Fibroblast of mammary gland (primary cell): Measurements from ENCODE around the gene TMCC2.
"Not testable (repeated sequence)": the region's sequence is repeated elsewhere in the genome, so short reads cannot be mapped to it uniquely, and the experiment has no call there.

Source experiments
- DNase-seq: peaks from one replicate; pipeline ENCODE4 v3.0.0-alpha.2; 2010; ENCODE audit warnings: low read depth
- H3K4me3 ChIP-seq: 2 replicates; pipeline ENCODE4 v1.5.1; 2011; ENCODE audit warnings: low read depth, mild to moderate bottlenecking, low read length, moderate library complexity; ENCODE audit not compliant: control insufficient read depth
- TF ChIP-seq, protein P1 (sequence below): conservative IDR thresholded peaks from 2 replicates; pipeline ENCODE4 v1.5.1; 2011; ENCODE audit warnings: low read depth, low read length, inconsistent platforms; ENCODE audit not compliant: control insufficient read depth, insufficient read depth

TMCC2 gene

DNA sequence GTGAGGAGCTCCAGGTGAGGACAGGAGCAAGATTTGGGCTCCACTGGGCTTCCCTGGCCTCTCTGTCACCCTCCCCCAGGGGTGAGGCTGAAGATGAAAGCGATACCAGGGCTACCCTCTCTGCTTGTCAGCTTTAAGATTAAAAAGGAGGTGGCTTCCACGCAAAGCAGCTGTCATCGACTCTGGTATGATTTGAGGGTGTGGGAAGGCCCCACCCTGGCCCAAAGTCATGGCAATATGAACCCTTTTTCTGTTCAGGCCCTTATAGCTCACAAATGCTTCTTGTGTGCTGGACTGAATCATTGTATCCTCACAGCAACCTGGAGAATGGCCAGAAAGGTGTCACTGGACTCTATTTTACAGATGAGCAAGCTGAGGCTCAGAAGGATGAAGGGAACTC, 52.2 kb downstream of the TMCC2 start:
- no peak overlapping the region for H3K4me3 ChIP-seq
- TF ChIP-seq, protein P1, sequence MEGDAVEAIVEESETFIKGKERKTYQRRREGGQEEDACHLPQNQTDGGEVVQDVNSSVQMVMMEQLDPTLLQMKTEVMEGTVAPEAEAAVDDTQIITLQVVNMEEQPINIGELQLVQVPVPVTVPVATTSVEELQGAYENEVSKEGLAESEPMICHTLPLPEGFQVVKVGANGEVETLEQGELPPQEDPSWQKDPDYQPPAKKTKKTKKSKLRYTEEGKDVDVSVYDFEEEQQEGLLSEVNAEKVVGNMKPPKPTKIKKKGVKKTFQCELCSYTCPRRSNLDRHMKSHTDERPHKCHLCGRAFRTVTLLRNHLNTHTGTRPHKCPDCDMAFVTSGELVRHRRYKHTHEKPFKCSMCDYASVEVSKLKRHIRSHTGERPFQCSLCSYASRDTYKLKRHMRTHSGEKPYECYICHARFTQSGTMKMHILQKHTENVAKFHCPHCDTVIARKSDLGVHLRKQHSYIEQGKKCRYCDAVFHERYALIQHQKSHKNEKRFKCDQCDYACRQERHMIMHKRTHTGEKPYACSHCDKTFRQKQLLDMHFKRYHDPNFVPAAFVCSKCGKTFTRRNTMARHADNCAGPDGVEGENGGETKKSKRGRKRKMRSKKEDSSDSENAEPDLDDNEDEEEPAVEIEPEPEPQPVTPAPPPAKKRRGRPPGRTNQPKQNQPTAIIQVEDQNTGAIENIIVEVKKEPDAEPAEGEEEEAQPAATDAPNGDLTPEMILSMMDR: no peak
- DNase-seq: no peak

DNA sequence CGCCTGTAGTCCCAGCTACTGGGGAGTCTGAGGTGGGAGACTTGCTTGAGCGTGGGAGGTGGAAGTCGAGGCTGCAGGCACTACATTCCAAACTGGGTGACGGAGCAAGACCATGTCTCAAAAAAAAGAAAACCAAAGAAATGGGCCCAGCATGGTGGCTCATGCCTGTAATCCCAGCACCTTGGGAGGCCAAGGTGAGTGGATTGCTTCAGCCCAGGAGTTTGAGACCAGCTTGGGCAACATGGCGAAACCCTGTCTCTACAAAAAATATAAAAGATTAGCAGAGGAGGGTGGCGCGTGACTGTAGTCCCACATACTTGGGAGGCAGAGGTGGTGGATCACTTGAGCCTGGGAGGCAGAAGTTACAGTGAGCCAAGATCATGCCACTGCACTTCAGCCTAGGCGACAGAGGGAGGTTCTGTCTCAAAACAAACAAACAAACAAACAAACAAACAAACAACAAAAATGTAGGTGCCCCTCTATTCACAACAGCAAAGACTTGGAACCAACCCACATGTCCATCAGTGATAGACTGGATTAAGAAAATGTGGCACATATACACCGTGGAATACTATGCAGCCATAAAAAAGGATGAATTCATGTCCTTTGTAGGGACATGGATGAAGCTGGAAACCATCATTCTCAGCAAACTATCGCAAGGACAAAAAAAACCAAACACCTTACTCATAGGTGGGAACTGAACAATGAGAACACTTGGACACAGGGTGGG, 53.1 kb downstream of the TMCC2 start:
- DNase-seq, H3K4me3 ChIP-seq: not testable (repeated sequence)

DNA sequence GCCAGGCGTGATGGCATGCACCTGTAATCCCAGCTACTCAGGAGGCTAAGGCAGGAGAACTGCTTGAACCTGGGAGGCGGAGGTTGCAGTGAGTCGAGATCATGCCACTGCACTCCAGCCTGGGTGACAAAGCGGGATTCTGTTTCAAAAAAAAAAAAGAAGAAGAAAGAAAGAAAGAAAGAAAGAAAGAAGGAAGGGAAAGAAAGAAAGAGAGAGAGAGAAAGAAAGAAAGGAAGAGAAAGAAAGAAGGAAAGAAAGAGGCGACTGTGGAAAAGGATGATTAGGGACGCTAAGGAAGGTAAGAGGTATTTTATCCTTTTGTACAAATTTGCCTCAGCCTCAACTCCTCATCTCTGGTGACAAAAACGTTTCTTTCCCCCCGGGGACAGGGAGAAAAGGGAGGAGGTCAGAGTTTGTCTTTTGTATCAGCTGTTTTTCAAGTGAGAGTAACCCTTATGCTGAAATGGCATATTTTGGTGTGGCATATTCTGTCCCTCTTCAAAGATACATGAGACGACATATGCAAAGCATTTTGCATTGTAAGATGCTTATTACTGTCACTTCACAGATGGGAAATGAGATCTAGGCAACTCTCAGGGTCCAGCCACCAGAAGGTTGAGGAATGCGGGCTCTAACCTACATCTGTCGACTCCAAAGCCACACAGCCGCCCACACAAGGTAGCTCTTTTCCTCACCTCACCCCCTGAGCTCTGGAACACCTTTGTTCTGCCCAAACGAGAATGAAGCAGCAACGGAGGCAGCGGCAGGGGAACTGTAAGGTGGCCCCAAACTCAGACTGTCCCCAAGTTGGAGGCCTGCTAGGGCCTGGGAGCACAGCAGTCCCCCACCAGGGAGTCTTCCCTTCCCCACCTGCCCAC, 55.8 kb downstream of the TMCC2 start:
- no peak overlapping the region for H3K4me3 ChIP-seq
- DNase-seq: no peak
- TF ChIP-seq, protein P1: no peak

DNA sequence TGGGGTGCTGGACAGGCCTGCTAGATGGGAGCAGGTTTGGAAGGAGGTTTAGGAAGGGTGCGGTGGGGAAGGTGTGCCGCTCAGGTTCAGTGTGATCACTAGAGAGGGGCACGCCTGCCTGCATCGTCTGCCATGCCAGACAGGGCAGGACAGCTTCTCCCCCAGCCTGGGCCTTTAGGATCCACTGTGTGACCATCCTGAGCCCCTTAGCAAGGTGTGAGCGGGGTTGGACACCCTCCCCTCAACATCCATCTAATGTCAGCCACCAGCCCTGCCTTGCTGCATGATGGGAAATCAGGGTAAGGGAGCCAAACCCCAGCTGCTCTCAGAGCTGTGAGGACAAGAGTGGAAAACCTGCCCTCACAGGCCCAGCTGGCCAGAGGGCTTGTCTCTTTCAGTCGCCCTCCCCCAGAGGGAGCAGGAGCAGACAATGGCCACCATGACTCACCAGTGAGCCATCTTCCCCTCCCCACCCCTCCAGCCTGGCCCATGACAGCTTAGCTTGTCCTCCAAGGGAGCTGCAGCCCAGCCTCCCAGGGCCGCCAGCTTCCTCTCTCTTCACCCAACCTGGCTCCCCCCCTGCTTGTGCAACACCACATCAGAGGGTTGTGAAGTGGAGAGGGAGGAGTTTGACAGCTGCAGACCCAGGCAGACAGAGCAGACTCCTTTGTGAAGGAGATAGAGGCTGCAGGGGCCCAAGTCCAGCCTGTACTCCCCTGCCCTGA, 56.8 kb downstream of the TMCC2 start:
- peak; percentile 96 for DNase-seq
- TF ChIP-seq, protein P1: peak; percentile 6
- no peak overlapping the region for H3K4me3 ChIP-seq

DNA sequence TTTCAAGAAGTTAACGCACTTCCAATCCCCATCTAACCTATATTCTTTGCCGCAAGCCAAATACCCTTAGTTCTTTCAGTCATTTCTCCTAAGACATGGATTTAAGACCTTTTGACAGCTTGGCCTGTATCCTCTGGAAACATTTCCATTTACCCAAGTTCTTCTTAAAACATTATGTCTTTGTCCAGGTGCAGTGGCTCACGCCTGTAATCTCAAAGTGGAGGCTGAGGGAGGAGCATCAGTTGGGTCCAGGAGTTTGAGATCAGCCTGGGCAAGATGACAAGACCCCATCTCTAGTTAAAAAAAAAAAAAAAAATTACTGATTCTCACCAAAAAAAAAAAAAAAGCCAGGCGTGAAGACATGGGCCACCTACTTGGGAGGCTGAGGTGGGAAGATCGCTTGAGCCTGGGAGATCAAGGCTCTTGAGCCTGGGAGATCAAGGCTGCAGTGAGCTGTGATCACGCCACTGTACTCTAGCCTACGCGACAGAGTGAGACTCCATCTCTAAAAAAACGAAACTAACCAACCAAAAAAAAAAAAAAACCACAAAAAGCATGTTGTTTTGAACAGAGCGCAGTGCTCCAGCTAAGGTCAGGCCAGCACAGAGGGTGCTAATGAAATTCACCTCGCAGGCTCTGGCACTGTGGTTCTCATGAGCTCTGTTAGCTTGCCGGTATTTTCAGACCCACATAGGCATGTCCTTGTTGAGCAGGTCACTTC, 57.8 kb downstream of the TMCC2 start:
- TF ChIP-seq, protein P1: no peak
- H3K4me3 ChIP-seq: no peak overlapping the region
- peak; percentile 51 for DNase-seq

DNA sequence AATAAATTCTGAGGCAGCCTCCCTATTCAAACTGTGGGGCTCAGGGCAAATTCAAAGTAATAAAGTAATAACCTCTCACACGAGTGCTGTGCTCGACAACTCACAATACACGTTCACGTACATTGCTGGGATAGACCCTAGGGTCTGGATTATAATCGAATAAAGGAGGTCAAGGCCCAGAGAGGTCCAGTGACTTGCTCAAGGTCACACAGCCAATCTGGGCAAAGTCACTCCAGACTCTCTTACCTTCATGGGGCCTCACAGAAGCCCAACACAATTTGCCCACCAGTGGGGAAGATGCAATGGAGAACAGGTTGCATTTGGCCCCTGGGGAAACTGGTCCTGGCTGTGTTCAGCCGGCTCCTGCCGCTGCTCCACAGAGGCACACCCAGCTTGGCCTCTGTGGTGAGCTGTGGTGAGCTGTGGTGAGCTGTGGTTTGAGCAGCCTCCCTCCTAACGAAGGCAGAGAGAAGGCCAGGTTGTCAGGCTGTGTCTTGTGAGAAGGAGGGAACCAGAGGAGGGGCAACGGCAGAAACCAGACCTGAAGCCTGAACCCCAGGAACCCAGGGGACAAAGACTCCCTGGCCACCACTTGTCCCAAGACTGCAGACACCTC, 58.7 kb downstream of the TMCC2 start:
- H3K4me3 ChIP-seq: no peak overlapping the region
- DNase-seq: peak; percentile 46
- TF ChIP-seq, protein P1: no peak
